Measurements from ENCODE around the gene PSMB5.

PSMB5 gene

GRCh38 chr14:23043754-23044153 lies 9.1 kb upstream of the PSMB5 start:
- DNase-seq (no peak), ATAC-seq (no peak)

DNA sequence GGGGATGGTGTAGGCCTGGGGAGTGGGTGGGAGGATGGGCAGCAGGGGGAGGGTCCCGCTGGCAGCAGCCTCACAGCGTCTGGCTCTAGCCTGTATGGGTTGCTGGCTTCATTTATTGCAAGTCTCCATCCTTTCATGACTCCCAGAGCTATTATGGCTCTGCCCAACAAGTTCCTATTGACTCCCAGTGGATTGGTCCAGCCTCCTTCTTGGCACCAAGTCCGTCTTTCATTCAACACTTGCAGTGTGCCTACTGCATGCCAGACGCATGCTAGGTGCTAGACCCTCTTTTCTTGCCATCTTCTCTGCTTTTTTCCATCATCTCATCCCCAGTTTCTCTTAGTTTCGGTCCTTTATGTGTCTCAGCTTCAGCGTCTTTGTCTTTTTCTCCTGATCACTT lies 8.4 kb upstream of the PSMB5 start:
- DNase-seq (no peak), ATAC-seq (no peak)

DNA sequence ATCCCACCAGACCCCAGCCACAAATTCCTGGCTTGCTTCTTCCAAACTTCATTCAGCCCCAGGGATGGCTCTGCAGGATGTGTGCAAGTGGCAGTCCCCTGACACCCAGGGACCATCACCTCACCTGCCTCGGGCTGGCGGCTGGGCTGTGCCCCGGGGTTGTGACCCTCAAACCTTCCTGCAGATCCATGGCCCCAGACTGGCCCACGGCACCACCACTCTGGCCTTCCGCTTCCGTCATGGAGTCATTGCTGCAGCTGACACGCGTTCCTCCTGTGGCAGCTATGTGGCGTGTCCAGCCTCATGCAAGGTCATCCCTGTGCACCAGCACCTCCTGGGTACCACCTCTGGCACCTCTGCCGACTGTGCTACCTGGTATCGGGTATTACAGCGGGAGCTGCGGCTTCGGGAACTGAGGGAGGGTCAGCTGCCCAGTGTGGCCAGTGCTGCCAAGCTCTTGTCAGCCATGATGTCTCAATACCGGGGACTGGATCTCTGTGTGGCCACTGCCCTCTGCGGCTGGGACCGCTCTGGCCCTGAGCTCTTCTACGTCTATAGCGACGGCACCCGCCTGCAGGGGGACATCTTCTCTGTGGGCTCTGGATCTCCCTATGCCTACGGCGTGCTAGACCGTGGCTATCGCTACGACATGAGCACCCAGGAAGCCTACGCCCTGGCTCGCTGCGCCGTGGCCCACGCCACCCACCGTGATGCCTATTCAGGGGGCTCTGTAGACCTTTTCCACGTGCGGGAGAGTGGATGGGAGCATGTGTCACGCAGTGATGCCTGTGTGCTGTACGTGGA lies 7.7 kb upstream of the PSMB5 start, which contains the start of gene PSMB11:
Gene PSMB11, plus strand, starts transcription at position 51 of the 804 bp plus-strand sequence. Its CDS starts 14 bp downstream, at position 65.
- DNase-seq = no peak
- no peak for ATAC-seq

GRCh38 chr14:23041729-23042128 lies 7.0 kb upstream of the PSMB5 start:
- DNase-seq (no peak), ATAC-seq (no peak)

GRCh38 chr14:23040100-23040499 lies 5.4 kb upstream of the PSMB5 start:
- DNase-seq (no peak), ATAC-seq (no peak)

DNA sequence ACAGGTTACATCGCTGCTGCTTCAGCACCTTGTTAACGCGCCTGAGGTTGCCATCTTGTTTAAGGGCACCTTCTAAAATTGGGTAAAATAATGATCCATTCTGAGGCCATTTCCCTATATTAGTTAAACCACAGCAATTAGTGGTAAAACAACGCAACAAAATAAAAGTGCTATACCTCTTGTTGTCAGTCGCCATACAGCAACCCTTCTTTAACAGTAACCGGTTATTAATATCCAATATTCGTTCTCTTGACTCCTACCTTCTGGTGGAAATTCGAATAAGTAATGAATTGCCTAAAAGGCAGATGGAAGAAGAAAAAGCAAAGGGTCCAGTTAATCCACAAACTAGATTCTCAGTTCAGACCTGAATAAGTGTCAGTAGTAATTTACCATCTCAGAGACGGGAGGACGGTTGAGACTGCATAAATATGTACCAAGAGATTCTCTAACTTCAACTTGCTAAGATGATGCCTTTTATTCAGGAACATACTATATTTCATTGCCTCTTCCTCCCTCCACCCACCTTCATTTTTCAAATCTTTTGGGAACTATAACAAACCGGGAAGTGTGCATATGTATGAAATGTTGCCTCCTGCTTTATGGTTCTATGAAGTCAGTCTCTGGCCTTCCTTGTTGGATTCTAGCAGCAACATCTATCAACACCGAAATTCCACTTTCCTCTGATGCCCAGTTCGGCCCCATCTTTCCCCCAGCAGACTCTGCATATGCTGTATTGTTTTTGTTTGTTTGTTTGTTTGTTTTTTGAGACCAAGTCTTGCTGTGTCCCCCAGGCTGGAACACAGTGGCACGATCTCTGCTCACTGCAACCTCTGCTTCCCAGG lies 824 bp upstream of the PSMB5 start:
- no peak for ATAC-seq
- DNase-seq = no peak

GRCh38 chr14:23033801-23034497 lies 751 bp downstream of the PSMB5 start:
- ATAC-seq = no peak

DNA sequence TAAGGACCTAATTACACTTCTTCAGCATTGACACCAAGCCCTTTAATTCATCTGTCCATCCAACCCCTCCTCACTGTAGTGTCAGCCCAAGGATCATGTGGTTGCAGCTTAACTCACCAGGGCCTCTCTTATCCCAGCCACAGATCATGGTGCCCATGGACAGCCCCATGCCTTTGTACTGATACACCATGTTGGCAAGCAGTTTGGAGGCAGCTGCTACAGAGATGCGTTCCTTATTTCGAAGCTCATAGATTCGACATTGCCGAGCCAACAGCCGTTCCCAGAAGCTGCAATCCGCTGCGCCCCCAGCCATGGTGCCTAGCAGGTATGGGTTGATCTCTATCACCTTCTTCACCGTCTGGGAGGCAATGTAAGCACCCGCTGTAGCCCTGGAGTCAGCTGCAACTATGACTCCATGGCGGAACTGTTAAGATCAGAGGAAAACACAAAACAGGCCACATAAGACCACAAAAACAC lies 1.4 kb downstream of the PSMB5 start:
- ATAC-seq (no peak), DNase-seq (no peak)

More at GRCh38 chr14:23033801-23034497, 751 bp downstream of the PSMB5 start:
- no peak for DNase-seq

GRCh38 chr14:23030936-23031335 lies 3.8 kb downstream of the PSMB5 start:
- ATAC-seq (no peak), DNase-seq (no peak)

GRCh38 chr14:23028799-23029198 lies 5.9 kb downstream of the PSMB5 start:
- DNase-seq (no peak), ATAC-seq (peak; percentile 26)

DNA sequence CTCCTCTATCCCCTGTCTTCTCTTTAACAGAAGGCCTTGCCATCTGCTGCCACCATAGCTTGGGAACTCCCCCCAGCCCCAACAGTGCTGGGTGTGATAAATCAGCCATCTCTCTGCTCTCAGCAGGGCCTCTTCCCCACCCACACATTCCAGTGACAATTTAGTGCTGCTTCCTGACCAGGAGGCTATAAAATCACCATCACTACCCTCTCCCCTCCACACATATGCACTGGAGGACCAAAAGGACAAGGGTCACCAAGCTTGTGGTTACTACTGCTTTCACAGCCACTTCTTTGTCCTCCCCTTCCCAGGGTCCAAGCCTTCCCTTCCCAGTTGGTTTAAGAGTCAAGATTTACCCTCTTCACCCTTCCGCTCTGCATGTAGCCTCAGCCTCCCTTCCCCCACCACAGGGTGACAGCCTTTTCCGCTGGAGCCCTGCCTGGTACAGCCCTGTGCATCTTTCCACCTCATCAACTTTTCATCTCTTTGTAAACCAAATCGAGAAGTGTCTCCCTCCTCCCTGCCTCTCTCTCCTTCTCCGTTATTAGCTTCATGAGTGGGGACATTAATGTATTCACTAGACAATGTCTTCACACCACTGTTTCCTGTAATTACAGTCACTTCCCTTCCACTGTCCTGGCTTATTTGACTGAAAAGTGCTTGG lies 9.4 kb downstream of the PSMB5 start:
- no peak for DNase-seq
- ATAC-seq = peak; percentile 68

DNA sequence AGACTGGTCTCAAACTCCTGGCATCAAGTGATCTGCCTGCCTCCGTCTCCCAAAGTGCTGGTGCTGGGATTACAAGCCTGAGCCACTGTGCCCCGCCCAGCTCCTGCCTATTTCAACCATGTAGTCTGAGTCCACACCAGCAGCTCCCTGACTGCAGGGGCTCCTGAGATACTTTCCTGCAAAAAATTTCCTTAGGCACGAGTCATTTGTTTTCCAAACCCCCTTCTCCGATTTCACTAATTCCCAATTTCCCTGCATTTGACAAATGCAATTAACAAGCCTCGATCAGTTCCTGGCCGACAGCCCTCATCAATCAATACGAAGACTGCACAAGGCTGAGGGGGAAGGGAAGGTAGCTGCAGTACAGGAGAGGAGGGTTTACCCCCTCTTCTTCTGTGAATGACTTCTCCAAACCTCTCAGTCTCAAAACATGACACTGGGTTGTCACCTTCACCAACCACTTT lies 10.1 kb downstream of the PSMB5 start:
- ATAC-seq (peak; percentile 21), DNase-seq (no peak)

DNA sequence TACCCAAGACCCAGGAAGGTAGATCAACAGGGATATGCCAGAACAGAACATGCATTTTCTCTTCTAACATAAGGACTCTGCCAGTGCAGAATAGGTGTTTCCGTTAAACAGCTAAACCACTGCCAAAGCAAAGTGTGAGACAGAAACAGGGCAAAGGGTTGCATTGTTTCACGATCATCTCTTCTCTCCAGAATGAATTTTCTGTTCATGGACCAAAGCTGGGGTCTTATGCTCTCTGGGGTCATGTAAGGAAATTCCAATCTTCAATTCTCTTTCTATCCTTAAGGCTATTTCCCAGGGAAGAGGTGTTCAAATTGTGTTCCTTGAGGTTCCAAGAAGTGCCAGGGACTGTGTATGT lies 10.9 kb downstream of the PSMB5 start:
- DNase-seq (no peak), ATAC-seq (no peak)

DNA sequence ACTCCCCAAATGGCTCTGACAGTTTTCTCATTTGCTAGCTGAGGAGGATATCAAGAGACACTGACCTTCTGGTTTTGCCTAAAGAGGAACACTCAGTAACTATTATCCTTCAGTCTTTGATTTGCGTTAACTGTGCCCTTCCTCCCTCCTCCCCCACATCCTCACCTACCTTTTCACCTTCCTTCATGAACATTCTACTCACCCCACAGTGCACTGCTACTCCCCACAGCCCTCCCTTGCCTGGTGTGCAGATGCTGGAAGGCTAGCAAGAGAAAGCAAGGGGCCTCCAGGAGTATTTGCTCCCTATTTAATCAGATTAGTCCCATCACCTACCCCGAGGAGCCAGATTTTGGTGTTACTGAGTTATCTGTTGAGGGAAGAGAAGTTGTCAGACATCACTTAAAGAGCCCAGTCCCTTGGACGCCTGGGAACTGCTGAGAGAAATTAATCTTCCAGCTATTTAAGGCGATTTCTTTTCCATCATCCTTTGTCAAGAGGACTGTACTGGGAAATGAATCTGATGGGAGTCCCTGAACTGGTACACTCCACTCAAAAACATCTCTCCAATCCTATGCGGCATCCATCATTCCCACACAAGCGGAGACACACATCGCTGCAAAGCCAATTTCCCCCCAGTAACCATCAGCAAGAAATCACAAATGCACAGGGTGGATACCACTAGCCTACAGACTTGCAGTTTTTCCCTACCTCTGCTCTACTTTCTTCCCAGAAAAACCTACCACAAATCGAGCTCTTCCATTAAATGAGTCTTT lies 11.5 kb downstream of the PSMB5 start:
- no peak for ATAC-seq
- no peak for DNase-seq

- ATAC-seq = no peak
- DNase-seq = no peak
Measured at GRCh38 chr14:23021889-23022442, 12.7 kb downstream of the PSMB5 start.

GRCh38 chr14:23021434-23021833 lies 13.3 kb downstream of the PSMB5 start:
- DNase-seq = no peak
- no peak for ATAC-seq

DNA sequence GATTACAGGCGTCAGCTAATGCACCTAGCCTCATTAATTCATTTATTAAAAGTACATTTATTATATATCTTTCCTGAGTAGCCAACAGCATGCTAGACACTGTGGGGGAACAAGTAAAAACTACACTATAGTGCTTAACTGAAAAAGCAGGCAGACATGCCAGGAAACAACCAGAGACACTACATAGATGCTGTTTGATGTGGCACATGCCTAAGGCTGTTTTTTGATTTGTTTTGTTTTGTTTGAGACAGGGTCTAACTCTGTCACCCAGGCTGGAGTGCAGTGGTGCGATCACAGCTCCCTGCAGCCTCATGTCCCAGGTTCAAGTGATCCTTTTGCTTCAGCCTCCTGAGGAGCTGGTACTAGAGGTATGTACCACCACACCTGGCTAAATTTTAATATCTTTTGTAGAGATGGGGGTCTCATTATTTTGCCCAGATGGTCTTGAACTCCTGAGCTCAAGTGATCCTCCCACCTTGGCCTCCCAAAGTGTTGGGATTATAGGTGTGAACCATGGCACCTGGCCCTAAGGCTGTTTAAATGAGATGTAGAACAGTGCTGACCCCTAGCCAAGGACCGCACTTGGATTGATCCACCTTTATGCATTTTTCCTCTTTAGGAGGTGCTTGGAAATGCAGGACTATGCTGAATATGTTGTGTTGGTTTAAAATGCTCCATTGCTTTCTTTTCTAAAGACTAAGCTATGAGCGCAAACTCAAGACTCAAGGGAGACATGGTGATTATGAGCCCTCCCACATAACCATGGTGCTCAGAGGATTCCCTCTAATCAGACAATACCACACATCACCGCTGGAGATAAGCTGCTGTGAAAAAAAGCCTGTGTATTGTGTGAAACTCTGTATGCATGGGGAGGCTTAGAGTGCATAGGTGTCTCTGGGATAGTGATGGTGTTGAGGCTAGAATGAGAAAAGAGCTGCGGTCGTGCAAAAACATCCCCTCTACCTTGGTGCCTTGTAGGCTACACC lies 14.3 kb downstream of the PSMB5 start:
- DNase-seq = no peak
- ATAC-seq = no peak

GRCh38 chr14:23018107-23018506 lies 16.6 kb downstream of the PSMB5 start:
- ATAC-seq (no peak), DNase-seq (no peak)

DNA sequence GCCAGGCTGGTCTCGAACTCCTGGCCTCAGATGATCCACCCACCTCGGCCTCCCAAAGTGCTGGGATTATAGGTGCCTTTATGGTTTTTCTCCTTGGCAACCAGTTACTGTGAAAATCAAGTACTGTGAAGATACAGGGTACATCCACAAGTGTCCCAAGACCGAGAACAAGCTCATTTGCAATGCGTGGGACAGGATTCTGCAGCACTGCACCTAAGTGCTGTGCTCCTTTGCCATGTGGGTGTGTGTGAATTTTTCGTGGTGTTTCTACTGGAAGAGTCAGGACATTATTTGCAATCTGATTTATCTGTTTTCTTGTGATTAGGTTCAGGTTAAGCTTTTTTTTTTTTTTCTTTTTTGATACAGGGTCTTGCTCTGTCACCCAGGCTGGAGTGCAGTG lies 17.6 kb downstream of the PSMB5 start:
- ATAC-seq = no peak
- DNase-seq = no peak

GRCh38 chr14:23015618-23016017 lies 19.1 kb downstream of the PSMB5 start:
- DNase-seq (no peak), ATAC-seq (no peak)
